OCI-M2 (cell line): ENCODE data around the gene NUDT21.

Source experiments
- DNase-seq: peaks from one replicate; lab custom pipeline; 2025; ENCODE audit not compliant: unreplicated experiment; lab: John Stamatoyannopoulos, UW

NUDT21 gene

DNA sequence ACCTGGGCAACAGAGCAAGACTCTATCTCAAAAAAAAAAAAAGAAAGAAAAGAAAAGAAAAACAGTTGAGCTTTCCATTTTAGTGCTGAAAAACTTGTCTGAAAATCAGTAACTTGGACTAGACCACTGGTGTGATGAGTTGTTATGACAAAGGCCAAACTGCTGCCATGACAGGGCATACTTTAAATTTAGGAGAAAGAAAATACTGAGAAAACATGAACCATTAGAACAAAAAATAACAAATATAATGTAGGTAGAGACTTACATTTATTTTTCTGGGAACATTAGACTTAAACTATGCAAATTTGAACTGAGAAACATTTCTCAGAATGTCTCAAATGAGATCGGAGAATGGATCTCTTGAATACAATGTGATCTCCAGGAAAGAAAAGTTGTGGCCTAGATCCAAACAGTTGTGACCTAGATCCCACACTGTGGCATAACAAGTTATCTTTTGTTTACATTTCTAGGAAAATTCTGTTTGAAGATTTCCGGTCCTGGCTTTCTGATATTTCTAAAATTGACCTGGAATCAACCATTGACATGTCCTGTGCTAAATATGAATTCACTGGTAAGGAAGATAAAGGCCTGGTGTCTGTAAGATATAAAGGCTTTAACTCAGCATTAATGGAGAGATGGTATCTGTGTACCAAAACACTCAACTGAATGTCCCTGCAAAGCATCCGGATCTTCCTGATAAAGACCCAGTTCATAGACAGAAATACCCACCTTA is 11.1 kb upstream of the NUDT21 start:
- no peak for DNase-seq

DNA sequence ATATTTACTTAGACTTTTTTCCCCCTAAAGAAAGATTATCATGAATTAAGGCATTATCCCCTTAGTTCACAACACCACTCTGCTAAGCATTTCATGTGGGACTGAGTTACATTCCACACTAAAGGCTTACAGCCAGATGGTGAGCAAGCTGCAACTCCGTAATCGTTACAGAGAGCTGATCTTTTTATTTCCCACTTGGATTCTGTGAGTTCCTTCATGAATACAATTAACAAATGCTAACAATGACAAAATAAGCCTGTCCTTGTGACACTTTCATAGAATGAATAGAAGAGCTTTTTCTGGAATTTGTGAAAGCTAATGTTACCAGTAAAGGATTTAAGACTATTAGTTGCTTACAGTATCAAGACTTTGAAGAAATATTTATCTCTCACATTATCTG is 9.0 kb upstream of the NUDT21 start:
- no peak for DNase-seq

DNA sequence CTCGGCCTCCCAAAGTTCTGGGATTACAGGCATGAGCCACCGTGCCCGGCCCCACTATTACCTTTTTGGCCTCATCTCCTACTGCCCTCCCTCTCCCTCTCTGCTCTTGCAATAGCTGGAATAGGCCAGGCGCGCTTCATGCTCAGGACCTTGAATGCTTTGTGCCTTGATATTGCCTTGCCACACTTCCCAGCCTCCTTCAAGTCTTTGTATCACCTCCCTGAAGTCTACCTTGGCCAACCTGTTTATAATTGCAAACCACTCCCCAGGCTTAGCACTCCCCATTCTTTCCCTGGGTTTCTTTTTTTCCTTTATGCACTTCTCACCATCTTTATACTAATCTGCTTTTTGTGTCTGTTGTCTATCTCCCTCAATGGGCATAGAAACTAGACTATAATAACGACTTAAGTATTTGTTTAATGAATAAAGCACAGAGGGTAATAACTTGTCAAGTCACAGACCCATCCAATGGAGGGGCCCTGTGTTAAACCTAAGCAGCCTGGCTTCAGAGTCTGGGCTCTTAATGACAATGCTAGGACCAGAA is 6.9 kb upstream of the NUDT21 start:
- DNase-seq, result no peak

DNA sequence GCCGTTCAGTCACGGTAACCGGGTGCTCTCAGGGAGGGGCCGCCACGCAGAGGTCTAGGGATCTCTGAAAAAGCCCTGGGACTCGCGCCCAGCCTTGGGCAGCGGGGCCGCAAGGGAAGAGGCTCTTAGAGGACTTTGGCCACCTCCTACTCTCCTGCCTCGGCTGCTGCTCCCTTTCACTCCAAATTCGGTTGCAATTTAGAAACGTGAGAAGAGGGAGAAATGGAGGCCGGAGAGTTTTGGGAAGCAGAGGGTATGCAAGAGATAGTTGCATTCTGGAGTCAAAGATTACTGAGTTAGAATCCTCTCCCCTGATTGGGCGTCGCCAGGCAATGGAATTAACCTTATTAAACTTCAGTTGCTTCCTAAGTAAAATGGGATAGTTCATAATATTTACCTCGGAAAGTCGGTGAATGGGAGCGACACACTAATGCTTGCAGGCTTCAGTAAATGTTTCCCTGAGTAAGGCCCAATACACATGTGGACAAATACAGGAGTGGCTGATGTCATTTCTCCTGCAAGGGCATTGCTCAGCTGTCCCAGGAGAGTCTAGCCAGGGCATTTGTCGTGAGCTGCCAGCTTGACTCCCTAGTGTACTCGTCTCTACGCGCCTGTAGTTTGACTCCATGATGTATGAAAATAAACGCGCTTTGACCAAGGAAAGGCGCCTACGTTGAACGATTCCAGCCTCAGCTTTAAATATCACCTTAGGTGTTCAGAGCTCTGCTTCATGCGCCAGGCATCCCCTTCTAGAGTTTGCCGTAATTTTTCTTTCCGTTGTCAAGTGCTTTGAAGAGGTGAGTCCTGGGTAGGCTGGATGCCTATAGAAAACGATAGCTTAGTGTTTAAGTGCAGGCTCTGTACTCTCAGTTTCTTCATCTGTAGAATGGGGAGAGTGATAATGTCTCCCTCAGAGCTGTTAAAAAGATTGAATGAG is 889 bp upstream of the NUDT21 start:
- no peak for DNase-seq

DNA sequence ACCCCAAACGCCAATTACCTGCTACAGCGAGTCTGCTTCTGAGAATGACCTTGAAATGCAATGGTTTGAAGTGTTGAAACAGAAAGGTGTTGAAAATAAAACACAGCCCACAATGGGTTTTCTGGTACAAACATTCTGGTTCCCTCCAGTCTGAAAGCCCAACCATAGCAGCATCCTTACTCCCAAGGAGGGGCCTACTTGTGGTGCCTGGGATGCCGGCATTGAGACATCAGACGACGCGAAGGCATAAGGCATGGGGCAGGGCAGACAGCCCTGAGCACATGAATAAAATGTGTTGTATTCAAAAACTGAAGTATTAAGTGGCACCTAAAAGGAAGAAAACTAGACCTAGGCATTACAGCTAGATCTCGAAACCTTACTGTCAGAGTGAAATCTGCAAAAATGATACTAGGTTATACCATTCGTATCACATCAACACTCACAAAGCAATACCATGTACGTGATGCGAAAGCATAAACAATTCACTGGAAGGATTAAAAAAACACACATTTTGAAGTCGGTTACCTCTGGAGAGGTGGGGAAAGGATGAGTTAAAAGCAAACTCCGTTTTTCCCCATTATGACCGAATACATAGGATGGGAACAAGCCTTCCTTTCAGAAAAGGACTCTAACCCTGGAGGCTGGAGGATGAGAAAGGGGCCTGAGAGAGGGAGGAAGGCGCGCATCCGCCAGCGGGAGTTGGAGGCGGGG is 702 bp downstream of the NUDT21 start:
- no peak for DNase-seq

DNA sequence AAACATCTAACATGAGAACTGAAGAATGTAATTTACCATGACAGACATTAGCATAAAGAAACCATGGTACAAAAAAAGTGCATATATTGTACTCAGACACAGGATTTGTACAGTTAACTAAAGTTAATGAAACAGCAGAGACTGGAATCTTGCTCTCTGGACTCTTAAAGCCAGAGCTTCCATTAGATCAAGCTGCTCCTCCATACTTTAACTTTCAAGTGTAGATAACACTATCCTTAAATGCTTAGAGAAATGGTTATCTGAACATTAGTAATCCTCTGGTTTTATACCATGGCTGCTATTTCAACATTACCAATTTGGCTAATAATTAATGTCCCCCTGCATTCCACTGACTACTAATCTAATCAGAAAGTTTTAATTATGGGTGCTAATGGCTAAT is 3.1 kb downstream of the NUDT21 start:
- no peak for DNase-seq

DNA sequence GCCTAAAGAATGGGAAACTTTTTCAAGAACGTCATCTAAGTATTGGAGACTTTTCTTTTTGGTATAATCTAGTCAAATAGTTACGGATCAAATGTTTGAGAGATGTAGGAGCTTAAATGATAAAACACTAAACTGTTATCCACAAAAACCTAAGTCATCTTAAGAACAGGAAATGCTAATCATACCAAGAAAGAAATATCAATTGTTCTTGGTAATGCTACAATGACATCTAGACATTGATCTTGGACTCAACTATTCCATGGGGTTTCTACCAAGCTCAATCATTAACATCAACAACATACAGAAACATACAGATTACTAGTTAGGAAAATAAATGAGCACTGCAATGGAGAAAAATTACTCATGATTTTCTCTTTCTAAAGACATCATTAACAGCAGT is 3.8 kb downstream of the NUDT21 start:
- DNase-seq, result no peak

DNA sequence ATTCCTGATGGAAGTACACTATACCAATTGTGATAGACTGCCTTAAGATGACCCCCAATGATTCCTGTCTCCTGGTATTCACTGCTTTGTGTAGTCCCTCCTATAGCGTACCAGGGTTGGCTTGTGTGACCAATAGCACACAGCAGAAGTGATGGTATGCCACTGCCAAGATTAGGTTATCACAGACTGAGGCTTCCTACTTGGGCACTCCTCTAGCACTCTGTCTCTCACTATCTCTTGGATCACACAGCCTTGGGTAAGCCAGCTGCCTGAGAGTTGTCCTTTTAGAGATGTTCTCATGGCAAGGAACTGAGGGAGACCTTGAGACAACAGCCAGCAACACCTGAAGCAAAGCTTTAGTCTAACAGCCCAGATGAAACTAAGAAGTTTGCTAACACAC is 13.1 kb downstream of the NUDT21 start:
- no peak for DNase-seq

DNA sequence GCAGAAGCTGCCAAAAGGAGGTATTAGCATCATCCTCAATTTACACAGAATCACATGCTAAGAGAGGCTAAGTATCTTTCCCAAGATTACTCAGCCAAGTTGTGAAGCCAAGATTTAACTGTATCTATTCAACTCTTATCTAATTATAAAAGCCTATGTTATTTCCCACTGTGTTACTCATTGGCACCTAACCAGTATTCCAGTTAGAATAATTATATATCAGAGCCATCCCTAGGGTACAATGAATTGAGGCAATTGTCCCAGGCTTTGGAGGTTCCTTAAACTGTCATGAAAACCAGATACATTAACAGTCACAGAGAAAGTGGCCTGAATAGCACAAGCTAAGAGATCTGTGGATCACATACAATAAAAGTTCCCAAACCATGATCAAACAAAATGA is 14.9 kb downstream of the NUDT21 start:
- no peak for DNase-seq

DNA sequence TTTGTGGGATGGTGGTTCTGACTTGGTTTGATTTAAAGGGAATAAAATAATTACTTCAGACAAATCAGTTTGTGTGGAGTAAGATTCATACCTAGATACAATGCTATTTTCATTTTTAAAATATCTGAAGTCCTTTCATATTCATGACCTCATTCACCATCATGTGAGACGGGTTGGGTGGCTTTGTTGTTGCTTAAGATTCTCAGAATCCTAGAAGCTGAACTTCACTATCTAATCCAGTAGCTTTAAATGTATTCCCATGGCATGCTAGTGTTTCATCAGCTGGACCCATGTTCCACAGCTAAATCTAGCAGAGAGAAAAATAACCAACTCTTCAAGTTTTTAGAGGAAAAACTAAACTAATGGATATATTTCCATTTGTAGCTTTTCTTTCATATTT is 23.0 kb downstream of the NUDT21 start:
- no peak for DNase-seq

DNA sequence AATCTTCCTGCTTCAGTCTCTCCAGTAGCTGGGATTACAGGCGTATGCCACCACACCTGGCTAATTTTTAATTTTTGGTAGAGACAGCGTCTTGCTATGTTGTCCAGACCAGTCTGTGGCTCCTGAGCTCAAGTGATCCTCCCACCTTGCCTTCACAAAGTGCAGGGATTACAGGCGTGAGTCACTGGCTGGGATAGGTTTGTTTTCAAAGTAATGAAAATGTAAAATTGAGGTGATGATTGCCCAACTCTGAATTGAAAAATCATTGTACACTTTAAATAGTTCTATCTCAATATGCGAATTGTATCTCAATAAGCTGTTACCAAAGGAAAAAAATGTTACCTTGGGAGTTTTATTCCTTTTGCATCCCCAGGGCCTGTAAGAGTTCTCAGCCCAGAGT is 24.5 kb downstream of the NUDT21 start:
- no peak for DNase-seq

DNA sequence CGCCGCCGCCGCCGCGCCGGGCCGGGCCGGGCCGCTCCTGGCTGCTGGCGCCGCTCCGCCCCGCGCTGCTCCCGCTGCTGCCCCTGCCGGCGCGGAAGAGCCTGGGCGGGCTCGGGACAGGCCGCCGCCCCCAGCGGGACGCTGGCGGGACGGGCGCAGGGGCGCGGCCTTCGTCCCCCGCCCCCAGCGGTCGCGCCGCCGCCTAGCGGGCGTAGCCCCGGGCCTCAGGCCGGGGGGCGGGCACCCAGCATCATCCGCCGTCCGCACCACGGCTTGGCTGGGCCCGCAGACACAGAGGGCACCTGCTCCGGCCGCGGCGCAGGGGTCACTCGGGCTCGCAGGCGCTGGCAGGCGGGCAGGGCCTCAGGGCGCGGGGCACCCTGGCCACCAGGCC is 25.7 kb downstream of the NUDT21 start, which contains the start of gene AMFR:
Gene AMFR (minus strand): TSS at position 107 of the 394 bp plus-strand sequence. CDS start 218 bp downstream, outside the sequence.
- no peak for DNase-seq

DNA sequence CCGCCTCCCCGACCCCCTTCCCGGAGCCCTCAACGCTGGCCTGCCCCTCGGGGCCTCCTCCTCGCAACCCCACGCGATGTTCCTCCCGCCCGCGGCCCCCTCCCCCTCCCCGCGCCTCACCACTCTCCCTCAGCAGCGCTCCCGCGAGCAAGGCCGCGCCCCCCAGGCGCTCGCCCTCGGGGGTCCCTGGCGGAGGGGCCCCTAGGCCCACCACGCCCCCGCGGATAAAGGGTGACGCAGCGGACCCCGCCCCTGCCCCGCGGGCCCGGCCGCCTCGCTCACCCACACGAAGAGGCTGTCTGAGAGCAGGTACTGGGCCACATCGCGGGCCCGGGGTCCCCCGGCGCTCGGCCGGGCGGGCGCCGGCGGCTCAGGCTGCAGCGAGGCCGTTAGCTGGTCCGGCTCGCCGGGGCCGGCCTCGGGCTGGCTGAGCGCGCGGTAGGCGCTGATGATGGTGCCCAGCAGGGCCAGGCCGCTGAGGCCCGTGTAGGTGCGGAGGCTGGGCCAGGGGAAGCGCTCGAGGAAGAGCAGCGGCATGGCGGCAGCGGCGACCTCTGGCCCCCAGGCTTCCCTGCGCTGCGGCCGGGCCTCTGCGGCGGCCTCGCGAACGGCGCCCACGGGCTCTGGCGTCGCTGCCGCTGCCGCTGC is 26.2 kb downstream of the NUDT21 start:
- no peak for DNase-seq

DNA sequence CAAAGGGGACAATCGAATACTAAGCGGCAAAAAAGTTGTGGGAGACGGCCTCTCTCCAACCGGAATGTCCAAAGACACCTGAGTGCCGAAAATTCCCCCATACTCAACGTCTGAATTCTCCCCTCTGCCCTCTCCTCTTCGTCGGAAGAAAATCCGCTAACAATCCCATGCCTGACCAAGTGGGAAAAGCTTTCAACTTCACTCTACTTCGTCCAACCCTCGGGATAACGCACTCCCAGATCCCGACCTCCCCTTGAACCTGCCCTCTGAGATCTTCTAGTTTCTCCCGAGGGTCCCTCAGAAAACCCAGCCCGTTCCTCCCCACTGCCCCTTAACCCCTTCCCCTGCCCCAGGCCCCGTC is 26.7 kb downstream of the NUDT21 start:
- no peak for DNase-seq

DNA sequence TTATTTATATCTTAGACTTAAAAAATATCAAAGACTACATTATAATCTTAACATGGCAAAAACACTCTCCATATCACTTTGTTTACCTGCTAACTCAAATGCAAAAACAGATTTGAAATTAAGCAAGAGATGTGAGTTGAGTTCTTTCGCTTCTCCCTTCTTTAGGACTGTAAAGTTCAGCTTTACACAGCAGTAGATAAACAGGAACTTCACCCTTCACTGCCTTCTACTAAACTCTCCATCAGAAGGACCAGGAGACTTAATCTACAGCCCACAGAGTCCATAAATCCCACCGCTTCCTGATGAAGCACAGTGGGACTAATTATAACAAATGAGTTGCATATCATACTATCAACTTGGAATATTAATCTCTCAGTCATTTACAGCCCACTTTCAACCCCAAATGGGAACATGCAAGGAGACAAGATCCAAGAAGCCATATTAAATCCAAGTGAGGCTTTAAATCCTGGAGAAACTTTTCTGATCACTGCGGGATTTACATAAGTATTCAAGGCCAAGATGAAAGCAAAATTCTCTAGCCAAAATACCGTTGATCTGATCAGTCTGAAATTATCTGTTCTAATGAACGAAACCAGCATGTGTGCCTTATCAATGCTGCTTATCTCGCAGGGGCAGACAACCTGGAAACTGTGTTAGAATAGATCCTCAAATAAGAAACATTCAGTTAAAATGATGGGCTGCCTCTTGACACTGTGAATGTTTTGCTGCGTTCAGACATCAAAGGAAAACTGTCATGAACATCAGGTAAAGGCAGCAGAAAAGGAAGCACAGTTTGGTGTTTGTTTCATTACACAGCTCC is 27.3 kb downstream of the NUDT21 start:
- no peak for DNase-seq

DNA sequence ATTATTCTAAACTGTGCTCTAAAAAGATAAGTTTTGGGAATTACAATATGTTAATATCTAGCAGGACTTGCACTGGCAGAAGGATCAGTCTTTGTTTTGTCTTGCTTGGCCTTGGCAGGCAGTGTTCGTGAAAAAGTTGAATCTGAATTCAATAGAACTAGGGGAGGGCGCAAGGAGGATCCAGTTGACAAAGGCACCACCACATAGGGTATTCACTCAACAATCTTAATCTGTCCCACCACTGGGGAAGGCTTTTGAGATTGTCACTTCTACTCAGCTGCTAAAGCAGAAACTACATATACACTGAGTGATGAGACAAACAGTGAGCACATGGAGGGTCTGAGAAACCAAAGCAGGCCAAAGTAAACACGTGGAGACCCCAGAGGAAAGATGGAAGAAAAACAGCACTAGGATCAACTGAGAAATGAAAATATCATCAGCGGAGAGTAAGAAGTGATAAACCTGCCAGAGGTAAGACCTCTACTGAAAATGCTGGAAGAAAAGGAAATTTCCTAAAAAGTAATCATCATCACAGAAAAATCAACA is 28.2 kb downstream of the NUDT21 start:
- DNase-seq, result no peak

DNA sequence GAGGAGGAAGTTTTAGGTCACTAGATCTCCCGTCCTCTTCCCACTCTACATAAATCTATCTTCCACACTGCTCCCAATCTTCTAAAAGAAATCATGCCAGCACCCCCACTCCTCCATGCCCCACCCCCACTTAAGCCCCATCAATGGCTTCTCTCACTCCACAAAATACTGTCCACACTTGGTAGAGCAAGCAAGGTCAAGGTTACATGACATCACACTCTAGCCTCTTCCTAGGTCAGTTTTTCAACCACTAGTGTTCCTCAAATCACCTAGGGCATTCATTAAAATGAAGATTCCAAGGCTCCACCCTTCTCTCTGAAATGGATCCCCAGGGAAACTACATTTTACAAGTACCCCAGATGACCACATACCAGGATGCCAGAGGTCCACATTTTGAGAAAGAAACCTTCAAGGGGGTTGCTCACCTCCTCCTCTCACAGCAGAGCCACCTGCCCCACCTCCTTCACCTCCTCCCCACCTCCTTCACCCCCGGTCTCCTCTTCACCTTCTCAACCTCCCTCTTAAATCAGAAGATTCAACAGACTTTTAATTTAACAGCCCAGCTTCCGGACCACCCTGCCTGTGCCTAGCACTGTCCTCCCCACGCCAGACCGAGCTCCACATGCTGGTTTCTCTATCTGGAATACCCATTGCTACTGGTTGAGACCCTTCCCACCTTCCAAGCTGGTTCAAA is 29.0 kb downstream of the NUDT21 start:
- DNase-seq, result no peak

DNA sequence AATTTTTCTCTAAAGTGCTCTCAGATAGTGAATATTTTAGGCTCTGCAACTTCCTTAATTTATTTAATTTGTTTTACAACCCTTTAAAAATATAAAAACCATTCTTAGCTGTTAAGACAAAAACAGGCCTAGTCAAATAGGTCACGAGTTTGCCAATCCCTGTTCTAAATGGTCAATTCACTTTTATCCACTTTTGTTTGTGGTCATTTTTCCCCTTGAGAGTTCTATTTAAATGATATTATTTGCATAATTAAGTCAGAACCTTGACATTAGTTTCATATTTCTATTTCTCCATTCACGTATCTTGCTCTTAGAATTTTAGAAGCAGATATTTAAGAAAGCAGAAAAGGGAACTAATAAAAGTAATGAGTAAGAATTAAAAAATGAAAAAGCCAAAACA is 29.8 kb downstream of the NUDT21 start:
- no peak for DNase-seq

DNA sequence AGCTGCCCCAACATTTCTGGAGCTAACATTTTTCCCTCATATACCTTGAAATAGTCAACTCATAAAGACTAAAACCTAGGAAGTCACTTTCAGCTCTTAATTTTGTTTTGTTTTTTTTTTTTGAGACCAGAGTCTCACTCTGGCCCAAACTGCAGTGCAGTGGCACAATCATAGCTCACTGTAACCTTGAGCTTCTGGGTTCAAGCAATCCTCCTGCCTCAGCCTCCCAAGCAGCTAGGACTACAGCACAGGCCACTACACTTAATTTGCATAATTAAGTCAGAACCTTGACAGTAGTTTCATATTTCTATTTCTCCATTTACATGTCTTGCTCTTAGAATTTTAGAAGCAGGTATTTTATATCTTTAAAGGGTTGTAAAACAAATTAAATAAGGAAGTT is 30.5 kb downstream of the NUDT21 start:
- no peak for DNase-seq
